Stomach (tissue), 9 donors: ENCODE data around the gene CHD5. TPM values are rescaled to one million over a fixed set of nuclear protein-coding genes. Genes with fewer than 3 reads are reported as not detected.

Source experiments
- DNase-seq, 2 donors: peaks; one replicate each; pipeline versions ENCODE4 v3.0.0 to v3.0.0-alpha.2; 2013 to 2019
- H3K27ac ChIP-seq, 5 donors: fragments of 200-600 bp in 4 of 5; sonication (generic) in 4 of 5; one replicate each; pipeline ENCODE4 v1.5.1; 2013 to 2019; ENCODE audit warnings: mild to moderate bottlenecking in 1 of 5, moderate library complexity in 1 of 5
- H3K27me3 ChIP-seq, 3 donors: fragments of 200-600 bp; sonication (generic); one replicate each; pipeline ENCODE4 v1.5.1; 2017 to 2019; ENCODE audit warnings: mixed run types in 1 of 3
- H3K36me3 ChIP-seq, 4 donors: fragments of 200-600 bp; sonication (generic); 1 replicate in 3 of 4; 2 replicates in 1 of 4; pipeline ENCODE4 v1.5.1; 2016 to 2019
- H3K4me1 ChIP-seq, 4 donors: fragments of 200-600 bp; sonication (generic); one replicate each; pipeline ENCODE4 v1.5.1; 2016 to 2019
- H3K4me3 ChIP-seq, 4 donors: fragments of 200-600 bp; sonication (generic) in 3 of 4; one replicate each; pipeline ENCODE4 v1.5.1; 2016 to 2019; ENCODE audit warnings: mild to moderate bottlenecking in 1 of 4
- H3K9me3 ChIP-seq, 4 donors: fragments of 200-600 bp; sonication (generic); one replicate each; pipeline ENCODE4 v1.5.1; 2016 to 2019
- EP300 ChIP-seq: sonication (generic); formaldehyde crosslinking; IDR thresholded peaks from one replicate; pipeline ENCODE4 v1.6.1; 2017; ENCODE audit warnings: antibody characterized with exemption
- POLR2A ChIP-seq, 4 donors: fragments of 450-650 bp; IDR thresholded peaks; one replicate each; pipeline ENCODE4 v1.6.1; 2016; ENCODE audit warnings: antibody characterized with exemption in 4 of 4, control low read depth in 2 of 4, mild to moderate bottlenecking in 1 of 4, moderate library complexity in 1 of 4
- POLR2AphosphoS5 ChIP-seq, 3 donors: sonication (generic); formaldehyde crosslinking; IDR thresholded peaks; one replicate each; pipeline ENCODE4 v1.6.1; 2016; ENCODE audit warnings: antibody characterized with exemption in 3 of 3
- WGBS, 5 donors: extraction: QIAGEN DNeasy Blood & Tissue Kit in 3 of 5; methylation state at CpG; one replicate each; pipeline versions ENCODE4 v1.1.5 to v1.1.7; 2013 to 2018; 5-methylcytosine and 5-hydroxymethylcytosine counted together
- intact Hi-C: fragments of 100-400 bp; cut with DNase I; formaldehyde crosslinking; loops from one replicate; pipeline ENCODE4 v1.15.1; 2023; ENCODE audit warnings: low total_unique reads
- polyA plus RNA-seq, 3 donors: library from polyadenylated mRNA; stranded (reverse); fragments of 200-250 nt; gene quantifications; one replicate each; pipeline ENCODE4 v1.2.3, GENCODE V29; 2013
- total RNA-seq, 5 donors: library from RNA; depleted of rRNA; stranded (reverse); fragments of >200 nt; gene quantifications; one replicate each; pipeline versions ENCODE4 v1.1.0 to v1.2.3, GENCODE V29; 2014 to 2016
- TF ChIP-seq, protein P1 (sequence below), 7 experiments: fragments of 450-650 bp in 4 of 7; fragments of 200-600 bp in 3 of 7; sonication (generic) in 3 of 7; IDR thresholded peaks; one replicate each; pipeline ENCODE4 v1.5.1; 2016 to 2019; ENCODE audit warnings: antibody characterized with exemption in 7 of 7, control low read depth in 2 of 7, mild to moderate bottlenecking in 1 of 7
- donor health status: healthy with polysubstance abuse.
- donor health status: Bipolar disorder and iron deficiency.
- donor health status: healthy.

The CHD5 gene
- total and polyA plus RNA-seq, 8 donors: 0.06 to 0.92 (median 0.29) TPM; not detected in 1

DNA sequence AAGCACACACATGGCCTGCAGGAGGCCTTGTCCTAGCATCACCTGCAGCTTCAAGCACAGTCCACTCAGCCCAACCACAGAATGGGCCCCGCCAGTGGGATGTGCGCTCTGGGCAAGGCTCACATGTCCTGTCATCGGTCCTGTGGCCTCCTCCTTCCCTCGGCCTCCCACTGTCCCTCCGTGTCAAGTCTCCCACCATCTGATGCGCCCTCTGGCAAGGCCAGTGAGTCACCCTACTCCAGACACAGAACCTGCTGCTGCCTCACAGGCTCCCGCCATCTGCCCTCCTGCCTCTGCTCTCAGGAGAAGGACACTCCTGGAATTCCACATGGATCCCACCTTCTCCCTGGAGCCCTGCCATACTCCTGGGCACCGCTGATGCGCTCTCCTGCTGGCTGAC lies 120.3 kb downstream of the CHD5 start:
- DNase-seq: no peak
- intact Hi-C loops: loop anchor here (10.0 kb wide), 1 partner anchor 185 kb away; the partner anchor contains the start of gene HES3
- WGBS, 5 donors: 87 to 91% (median 88%) methylated on average over 7 to 9 of the region's 9 CpGs
- TF ChIP-seq, protein P1, sequence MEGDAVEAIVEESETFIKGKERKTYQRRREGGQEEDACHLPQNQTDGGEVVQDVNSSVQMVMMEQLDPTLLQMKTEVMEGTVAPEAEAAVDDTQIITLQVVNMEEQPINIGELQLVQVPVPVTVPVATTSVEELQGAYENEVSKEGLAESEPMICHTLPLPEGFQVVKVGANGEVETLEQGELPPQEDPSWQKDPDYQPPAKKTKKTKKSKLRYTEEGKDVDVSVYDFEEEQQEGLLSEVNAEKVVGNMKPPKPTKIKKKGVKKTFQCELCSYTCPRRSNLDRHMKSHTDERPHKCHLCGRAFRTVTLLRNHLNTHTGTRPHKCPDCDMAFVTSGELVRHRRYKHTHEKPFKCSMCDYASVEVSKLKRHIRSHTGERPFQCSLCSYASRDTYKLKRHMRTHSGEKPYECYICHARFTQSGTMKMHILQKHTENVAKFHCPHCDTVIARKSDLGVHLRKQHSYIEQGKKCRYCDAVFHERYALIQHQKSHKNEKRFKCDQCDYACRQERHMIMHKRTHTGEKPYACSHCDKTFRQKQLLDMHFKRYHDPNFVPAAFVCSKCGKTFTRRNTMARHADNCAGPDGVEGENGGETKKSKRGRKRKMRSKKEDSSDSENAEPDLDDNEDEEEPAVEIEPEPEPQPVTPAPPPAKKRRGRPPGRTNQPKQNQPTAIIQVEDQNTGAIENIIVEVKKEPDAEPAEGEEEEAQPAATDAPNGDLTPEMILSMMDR (IDR thresholded peaks at IDR 0.05): no peak
- TF ChIP-seq EP300 (no peak), POLR2AphosphoS5 (IDR thresholded peaks at IDR 0.05) (no peak), POLR2A (IDR thresholded peaks at IDR 0.05) (no peak)
- H3K27ac ChIP-seq: no peak overlapping the region
- peaks cover 0 to 12% (median 9%) of the 10 kb centered on the region in 4 donors for H3K4me1 ChIP-seq
- H3K9me3 ChIP-seq: no peaks in the 10 kb centered on the region
- no peaks in the 10 kb centered on the region for H3K36me3 ChIP-seq
- peaks cover 0 to 6% (median 0%) of the 10 kb centered on the region in 3 donors for H3K27me3 ChIP-seq
- H3K4me3 ChIP-seq: no peak overlapping the region

GRCh38 chr1:6057170-6057845 lies 122.8 kb downstream of the CHD5 start:
- Histone ChIP-seq H3K27me3 (peaks cover 0 to 6% (median 0%) of the 10 kb centered on the region in 3 donors), H3K9me3 (no peaks in the 10 kb centered on the region), H3K36me3 (no peaks in the 10 kb centered on the region), H3K27ac (no peak overlapping the region), H3K4me3 (no peak overlapping the region), H3K4me1 (peaks cover 0 to 16% (median 10%) of the 10 kb centered on the region in 4 donors)
- TF ChIP-seq, protein P1 (IDR thresholded peaks at IDR 0.05): no peak
- no peak for TF ChIP-seq EP300
- TF ChIP-seq POLR2AphosphoS5 (IDR thresholded peaks at IDR 0.05): no peak
- no peak for TF ChIP-seq POLR2A (IDR thresholded peaks at IDR 0.05)
- WGBS, 5 donors: 68 to 88% (median 79%) methylated on average over 9 of the region's 9 CpGs
- no peak for DNase-seq
- intact Hi-C loops: loop anchor here (10.0 kb wide), 1 partner anchor 187 kb away; the partner anchor contains the start of gene HES3

GRCh38 chr1:6056572-6056948 lies 123.6 kb downstream of the CHD5 start:
- Histone ChIP-seq H3K4me3 (no peak overlapping the region), H3K4me1 (peaks cover 0 to 16% (median 10%) of the 10 kb centered on the region in 4 donors), H3K36me3 (no peaks in the 10 kb centered on the region), H3K27ac (no peak overlapping the region), H3K27me3 (peaks cover 0 to 6% (median 0%) of the 10 kb centered on the region in 3 donors), H3K9me3 (no peaks in the 10 kb centered on the region)
- intact Hi-C loops: loop anchor here (10.0 kb wide), 1 partner anchor 188 kb away; the partner anchor contains the start of gene HES3
- no peak for DNase-seq
- no peak for TF ChIP-seq EP300
- TF ChIP-seq POLR2AphosphoS5 (IDR thresholded peaks at IDR 0.05): no peak
- TF ChIP-seq, protein P1 (IDR thresholded peaks at IDR 0.05): no peak
- TF ChIP-seq POLR2A (IDR thresholded peaks at IDR 0.05): no peak
- 66 to 79% (median 78%) methylated on average over 8 of the region's 8 CpGs for WGBS, 5 donors

DNA sequence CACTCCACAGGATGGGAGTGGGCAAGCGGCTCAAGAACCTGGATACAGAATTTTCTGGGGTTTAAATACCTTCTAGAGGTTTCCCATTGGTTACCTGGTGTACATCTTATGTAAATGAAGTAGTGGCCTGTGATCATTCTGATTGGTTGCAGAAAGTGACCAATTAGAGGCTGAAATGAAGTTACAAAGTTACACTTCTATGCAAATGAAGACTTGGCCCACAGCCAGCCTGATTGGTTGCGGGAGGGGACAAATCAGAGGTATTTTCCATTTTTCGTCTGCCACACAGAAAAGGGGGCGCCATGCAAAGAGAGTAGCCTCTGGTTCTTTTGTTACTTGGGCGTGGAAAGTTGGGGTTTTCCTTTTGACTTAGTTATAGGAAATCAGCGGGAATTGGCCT lies 125.5 kb downstream of the CHD5 start:
- no peaks in the 10 kb centered on the region for H3K9me3 ChIP-seq
- H3K27ac ChIP-seq: no peak overlapping the region
- peaks cover 0 to 16% (median 10%) of the 10 kb centered on the region in 4 donors for H3K4me1 ChIP-seq
- intact Hi-C loops: loop anchor here (10.0 kb wide), 1 partner anchor 190 kb away; the partner anchor contains the start of gene HES3
- H3K4me3 ChIP-seq: no peak overlapping the region
- 79 to 86% (median 84%) methylated on average over 6 of the region's 6 CpGs for WGBS, 5 donors
- no peak for DNase-seq
- no peaks in the 10 kb centered on the region for H3K36me3 ChIP-seq
- H3K27me3 ChIP-seq: peaks cover 0 to 6% (median 0%) of the 10 kb centered on the region in 3 donors
- TF ChIP-seq, protein P1 (IDR thresholded peaks at IDR 0.05): no peak
- TF ChIP-seq POLR2AphosphoS5 (IDR thresholded peaks at IDR 0.05): no peak
- TF ChIP-seq POLR2A (IDR thresholded peaks at IDR 0.05): no peak
- TF ChIP-seq EP300: no peak
